Upper lobe of right lung (tissue), 1 donor: Measurements from ENCODE around the gene ITGB6. TPM values are rescaled to one million over a fixed set of nuclear protein-coding genes. Genes with fewer than 3 reads are reported as not detected.
A peak's percentile ranks its signal among the peaks of the same experiment; 100 is the strongest.

Experiments used
- ATAC-seq: fragments of 200-7000 bp; cut with Tn5 transposase; one replicate; pipeline ENCODE4 v1.9.1; 2020; ENCODE audit warnings: mild to moderate bottlenecking, moderate library complexity
- DNase-seq: peaks from one replicate; pipeline ENCODE4 v3.0.0-alpha.2; 2020
- H3K27ac ChIP-seq: fragments of 200-600 bp; one replicate; pipeline ENCODE4 v1.8.0; 2022
- H3K27me3 ChIP-seq: fragments of 200-600 bp; one replicate; pipeline ENCODE4 v1.8.0; 2022; ENCODE audit warnings: mild to moderate bottlenecking
- H3K36me3 ChIP-seq: fragments of 200-600 bp; one replicate; pipeline ENCODE4 v1.8.0; 2022
- H3K4me1 ChIP-seq: fragments of 200-600 bp; one replicate; pipeline ENCODE4 v1.8.0; 2022
- H3K4me3 ChIP-seq: fragments of 200-600 bp; one replicate; pipeline ENCODE4 v1.8.0; 2022; ENCODE audit warnings: mild to moderate bottlenecking
- H3K9me3 ChIP-seq: fragments of 200-600 bp; one replicate; pipeline ENCODE4 v1.8.0; 2022
- CTCF ChIP-seq: fragments of 200-600 bp; IDR thresholded peaks from one replicate; pipeline ENCODE4 v1.8.0; 2022; ENCODE audit warnings: antibody characterized with exemption
- intact Hi-C: fragments of 100-400 bp; cut with DNase I; formaldehyde crosslinking; loops from one replicate; pipeline ENCODE4 v1.11.0; 2022
- total RNA-seq: library from RNA; stranded (reverse); fragmentation: NEBNext Ultra II Directional; extraction: Animal tissue kit (Norgen Biotek cat#: 25700); gene quantifications from one replicate; pipeline ENCODE4 v1.2.1, GENCODE V29; 2021
- donor health status: DM: no; HTN: yes; CAD: no; lungs with severe emphysema.

ITGB6 gene
- total RNA-seq, 1 donor from 2014 or later = 109 TPM

DNA sequence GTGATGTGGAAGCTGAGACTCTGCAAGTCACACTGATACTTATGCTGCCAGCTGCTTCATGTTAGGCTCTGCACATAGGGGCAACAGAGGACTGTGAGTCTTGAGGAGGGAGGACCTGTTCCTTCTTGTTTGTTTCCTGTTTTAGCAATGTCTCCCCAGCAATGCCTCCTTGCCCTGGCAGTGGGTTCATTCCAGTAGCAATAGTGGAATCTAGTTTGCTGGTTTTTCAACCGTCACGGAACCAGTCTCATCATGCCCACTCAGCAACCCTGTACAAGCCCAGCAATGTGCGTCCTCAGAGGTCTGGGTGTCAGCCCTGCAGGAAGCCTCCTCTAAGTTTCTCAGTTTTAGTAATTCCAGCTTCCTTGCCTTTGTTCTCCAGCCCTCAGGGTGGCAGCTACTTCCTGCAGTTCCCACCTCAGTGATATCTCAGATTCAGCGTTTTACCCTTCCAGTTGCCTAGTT is 20.5 kb upstream of the ITGB6 start:
- DNase-seq = no peak
- Histone ChIP-seq H3K4me1 (peaks cover 28% of the 10 kb centered on the region), H3K36me3 (no peaks in the 10 kb centered on the region)

DNA sequence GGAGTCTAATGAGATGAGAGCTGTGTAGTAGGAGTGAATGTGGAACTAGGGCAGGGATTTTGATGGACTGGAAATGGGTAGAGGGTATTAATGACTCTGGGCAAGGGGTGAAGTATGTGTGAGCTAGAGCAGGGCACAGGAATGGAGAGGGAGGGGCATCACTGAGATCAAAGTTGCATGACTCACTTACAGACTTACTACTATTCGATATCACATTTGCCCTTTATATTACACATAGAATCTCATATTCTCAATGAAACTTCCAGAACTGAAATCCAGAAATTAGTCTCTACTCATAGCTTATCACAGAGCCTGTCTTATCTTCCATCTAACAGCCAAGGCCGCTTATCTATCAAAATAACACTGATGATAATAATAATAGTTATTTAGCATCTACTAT is 20.0 kb upstream of the ITGB6 start:
- no peak for DNase-seq
- Histone ChIP-seq H3K36me3 (no peaks in the 10 kb centered on the region), H3K27ac (peak overlapping the region; percentile 75), H3K9me3 (no peaks in the 10 kb centered on the region), H3K4me1 (peaks cover 28% of the 10 kb centered on the region), H3K27me3 (no peaks in the 10 kb centered on the region), H3K4me3 (no peak overlapping the region)
- no peak for TF ChIP-seq CTCF
- intact Hi-C loops = no loop called here
- ATAC-seq = no peak

More for the DNA sequence above, 20.5 kb upstream of the ITGB6 start:
- no peak for ATAC-seq
- H3K27ac ChIP-seq = peak overlapping the region; percentile 75
- TF ChIP-seq CTCF = no peak
- H3K9me3 ChIP-seq = no peaks in the 10 kb centered on the region
- H3K27me3 ChIP-seq = no peaks in the 10 kb centered on the region
- H3K4me3 ChIP-seq = no peak overlapping the region
- intact Hi-C loops = no loop called here

- peak; percentile 91 for ATAC-seq
- Histone ChIP-seq H3K27me3 (no peaks in the 10 kb centered on the region), H3K36me3 (no peaks in the 10 kb centered on the region), H3K4me3 (no peak overlapping the region), H3K27ac (no peak overlapping the region), H3K9me3 (no peaks in the 10 kb centered on the region), H3K4me1 (peaks cover 5% of the 10 kb centered on the region)
- intact Hi-C loops = no loop called here
- no peak for TF ChIP-seq CTCF
- peak; percentile 64 for DNase-seq
Measured at GRCh38 chr2:160214461-160215445, 14.7 kb upstream of the ITGB6 start.

- no peaks in the 10 kb centered on the region for H3K27me3 ChIP-seq
- DNase-seq (no peak), ATAC-seq (no peak)
- no peak overlapping the region for H3K4me3 ChIP-seq
- no peak overlapping the region for H3K27ac ChIP-seq
- TF ChIP-seq CTCF = no peak
- intact Hi-C loops = no loop called here
- H3K9me3 ChIP-seq = no peaks in the 10 kb centered on the region
- peaks cover 14% of the 10 kb centered on the region for H3K4me1 ChIP-seq
- H3K36me3 ChIP-seq = no peaks in the 10 kb centered on the region
Measured at GRCh38 chr2:160213511-160213910, 13.4 kb upstream of the ITGB6 start.

DNA sequence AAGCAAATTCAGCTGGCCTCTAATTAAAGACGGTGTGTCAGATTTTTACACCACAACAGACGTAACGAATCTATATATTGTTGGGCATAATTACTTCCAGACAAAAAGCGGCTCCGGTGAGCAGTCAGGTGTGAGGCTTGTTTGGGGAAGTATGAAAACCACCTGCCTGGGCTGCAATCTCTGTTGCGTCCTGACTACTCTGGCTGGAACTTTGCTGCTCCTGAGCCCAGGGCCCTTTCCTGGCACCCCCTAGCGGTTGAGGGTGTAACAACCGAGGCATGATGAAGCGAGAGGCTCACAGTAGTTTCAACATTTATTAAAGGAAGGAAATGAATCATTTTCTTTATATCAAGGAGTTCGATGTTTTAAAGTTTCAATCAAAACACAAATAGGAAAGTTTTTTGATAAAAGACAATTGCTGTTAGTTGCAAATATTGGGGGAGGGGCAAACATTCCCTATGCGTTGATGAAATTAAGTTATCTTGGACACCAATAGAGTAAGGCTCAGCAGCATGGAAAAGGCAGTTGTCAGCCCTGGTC is 10.6 kb upstream of the ITGB6 start:
- peak; percentile 75 for TF ChIP-seq CTCF
- Histone ChIP-seq H3K4me1 (peaks cover 30% of the 10 kb centered on the region), H3K9me3 (no peaks in the 10 kb centered on the region), H3K27ac (no peak overlapping the region), H3K4me3 (no peak overlapping the region), H3K36me3 (no peaks in the 10 kb centered on the region), H3K27me3 (no peaks in the 10 kb centered on the region)
- peak; percentile 86 for ATAC-seq
- intact Hi-C loops = no loop called here
- peak; percentile 86 for DNase-seq
